Stimulated activated CD4-positive, alpha-beta T cell treated with anti-CD3 and anti-CD28 coated beads, TNF-alpha, amount 100 ng/mL, for 4 hours (primary cell): ENCODE results near the gene BLOC1S6.
"Not testable (repeated sequence)": the region's sequence is repeated elsewhere in the genome, so short reads cannot be mapped to it uniquely, and the experiment has no call there.

Experiments
- DNase-seq, 3 experiments: peaks; one replicate each; pipeline ENCODE4 v3.0.0-alpha.2; 2020; ENCODE audit warnings: low read depth in 3 of 3

The BLOC1S6 gene

DNA sequence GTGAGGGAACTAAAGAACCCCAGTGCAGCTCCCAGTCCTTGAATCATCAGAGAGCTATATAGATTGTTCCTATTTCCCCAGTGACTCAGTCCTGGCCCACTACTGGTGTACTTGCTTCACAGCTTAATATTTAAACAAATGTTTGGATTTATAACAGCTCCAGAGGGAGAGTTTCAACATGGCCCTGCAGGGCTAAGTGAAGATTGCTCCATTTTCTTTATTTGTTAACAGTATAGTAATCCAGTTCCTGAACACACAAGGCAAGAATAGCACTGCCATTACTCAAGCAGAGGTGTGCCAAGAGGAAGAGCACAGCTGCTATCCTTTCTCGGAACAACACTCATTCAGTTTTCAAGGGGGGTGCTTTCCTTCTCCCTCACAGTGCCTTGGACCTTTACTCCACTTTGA lies 54.2 kb downstream of the BLOC1S6 start:
- DNase-seq, result no peak

DNA sequence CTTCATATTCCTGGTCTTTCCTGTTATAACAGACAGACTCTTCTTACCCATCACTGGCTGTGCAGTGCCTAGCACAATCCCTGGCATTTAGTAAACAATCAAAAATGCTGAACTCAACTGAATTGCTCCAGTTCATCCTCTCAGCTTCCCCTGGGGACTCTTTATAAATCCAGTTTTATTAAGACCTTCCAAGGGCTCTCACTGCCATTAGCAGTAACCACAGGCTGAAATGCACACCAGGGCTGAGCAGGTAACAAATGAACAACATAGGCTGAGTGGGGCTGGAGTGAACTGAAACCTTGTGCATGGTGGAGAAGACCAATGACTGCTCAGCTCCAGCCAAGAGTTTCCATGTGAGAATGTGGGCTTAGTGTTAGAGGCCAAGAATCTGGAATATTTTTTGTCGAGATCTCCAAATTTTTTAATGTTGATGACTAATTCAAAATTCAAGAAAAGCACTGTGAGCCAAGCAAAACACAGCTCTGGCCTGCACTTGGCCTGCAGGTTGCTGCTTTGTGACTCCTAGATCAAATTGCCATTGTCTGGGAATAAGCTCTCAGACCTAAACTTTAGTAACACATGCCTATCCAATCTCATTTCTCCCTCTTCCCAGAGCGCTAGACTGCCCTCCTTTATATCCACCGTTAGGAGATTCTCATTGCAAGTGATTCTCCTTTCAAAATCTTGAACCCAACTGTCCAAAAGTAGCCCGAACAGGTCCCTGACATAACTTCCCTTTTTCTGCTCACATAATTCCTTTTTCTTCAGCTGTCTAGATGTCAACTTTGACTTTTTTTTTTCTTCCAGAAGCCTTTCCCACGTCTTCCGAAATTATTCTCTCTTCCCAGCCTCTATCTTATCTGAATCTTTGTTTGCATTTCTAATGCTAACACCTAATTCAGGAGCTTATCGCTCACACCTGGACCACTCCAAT lies 55.1 kb downstream of the BLOC1S6 start:
- DNase-seq, result no peak

DNA sequence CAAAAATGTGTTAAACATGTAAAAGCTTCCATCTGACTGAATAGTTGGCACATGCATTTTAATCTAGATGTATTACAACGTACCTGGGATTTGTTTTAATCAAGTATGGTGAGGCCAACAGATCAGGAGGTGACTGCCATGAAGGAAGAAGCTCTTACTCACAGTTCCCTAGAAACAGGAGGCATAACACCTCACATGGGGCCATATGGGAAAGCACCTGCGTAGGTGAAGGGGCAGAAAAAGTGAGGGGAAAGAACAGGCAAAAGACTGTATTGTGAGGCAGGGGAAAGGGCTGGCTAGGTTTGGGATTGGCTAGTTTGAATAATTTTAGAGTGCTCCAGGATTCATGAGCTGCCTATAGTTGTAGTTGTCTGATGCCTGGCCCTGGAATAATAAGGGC lies 57.3 kb downstream of the BLOC1S6 start:
- no peak for DNase-seq

DNA sequence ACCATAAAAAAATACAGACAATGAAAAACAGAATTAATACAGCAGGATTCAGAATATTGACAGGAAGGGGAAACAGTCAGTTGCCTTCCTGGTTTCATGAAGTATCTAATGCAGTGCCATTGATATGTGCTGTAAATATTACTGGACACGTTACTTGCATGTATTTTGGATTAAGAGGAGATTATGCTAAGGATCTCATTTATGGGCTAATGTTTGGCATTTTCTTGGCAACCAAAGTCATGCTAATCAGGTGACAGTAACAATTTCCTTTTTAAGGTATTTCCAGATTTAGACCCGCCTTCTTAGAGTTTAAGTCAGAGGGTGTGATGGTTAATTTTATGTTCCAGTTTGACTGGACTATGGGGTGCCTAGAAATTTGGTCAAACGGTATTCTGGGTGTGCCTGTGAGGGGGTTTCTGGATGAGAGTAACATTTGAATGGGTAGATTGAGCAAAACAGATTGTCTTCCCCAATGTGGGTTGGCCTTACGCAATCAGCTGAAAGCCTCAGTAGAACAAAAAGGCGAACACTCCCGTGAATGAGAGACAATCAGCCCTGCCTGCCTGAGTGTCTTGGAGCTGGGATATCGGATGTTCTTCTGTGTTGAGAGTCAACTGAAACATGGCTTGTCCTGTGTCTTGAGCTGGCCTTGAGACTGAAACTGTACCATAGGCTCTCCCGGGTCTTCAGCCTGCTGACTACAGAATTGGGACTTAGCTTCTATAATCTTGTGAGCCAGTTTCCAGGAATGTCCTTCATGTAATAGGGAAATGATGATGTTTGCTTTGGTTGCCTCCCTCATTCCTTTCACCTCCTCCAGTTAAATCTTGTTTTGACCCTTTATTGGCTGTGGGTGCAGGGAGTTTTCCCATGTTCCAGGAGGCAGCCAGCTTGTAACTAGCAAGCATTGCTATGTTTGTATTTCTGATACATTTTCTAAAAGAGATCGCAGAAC lies 58.1 kb downstream of the BLOC1S6 start:
- no peak for DNase-seq

DNA sequence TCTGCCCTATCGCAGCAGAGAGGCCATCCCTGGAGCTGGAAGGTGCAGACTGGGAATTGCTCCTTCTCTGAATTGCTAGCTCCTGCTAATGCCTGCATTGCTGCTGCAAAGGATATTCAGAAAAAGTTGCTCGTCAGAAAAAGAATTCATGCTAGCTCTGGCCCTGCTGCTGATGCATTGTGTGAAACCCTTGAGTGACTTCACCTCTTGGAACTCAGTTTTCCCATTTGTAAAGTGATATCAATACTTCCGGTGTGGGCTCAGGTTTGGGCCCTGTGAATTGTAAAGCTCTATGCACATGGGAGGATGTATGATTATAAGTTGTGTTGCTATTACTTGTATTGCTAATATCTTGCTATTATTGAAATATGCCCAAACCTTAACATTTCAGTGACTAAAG lies 59.0 kb downstream of the BLOC1S6 start:
- DNase-seq, result no peak

DNA sequence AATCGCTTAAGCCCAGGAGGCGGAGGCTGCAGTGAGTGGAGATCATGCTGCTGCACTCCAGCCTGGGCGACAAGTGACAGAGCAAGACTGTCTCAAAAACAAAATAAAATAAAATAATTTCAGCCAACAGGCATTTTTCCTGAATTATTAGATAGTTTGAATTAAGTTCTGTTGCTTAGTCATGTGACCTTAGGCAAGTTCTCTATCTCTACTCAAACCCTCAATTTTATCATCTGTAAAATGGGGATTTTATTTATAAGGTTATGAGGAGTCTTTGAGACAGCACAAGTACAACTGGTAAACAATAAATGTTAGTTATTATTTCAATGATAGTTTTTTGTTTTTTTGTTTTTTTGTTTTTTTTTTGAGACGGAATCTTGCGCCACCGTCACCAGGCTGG lies 60.6 kb downstream of the BLOC1S6 start:
- DNase-seq, result no peak

DNA sequence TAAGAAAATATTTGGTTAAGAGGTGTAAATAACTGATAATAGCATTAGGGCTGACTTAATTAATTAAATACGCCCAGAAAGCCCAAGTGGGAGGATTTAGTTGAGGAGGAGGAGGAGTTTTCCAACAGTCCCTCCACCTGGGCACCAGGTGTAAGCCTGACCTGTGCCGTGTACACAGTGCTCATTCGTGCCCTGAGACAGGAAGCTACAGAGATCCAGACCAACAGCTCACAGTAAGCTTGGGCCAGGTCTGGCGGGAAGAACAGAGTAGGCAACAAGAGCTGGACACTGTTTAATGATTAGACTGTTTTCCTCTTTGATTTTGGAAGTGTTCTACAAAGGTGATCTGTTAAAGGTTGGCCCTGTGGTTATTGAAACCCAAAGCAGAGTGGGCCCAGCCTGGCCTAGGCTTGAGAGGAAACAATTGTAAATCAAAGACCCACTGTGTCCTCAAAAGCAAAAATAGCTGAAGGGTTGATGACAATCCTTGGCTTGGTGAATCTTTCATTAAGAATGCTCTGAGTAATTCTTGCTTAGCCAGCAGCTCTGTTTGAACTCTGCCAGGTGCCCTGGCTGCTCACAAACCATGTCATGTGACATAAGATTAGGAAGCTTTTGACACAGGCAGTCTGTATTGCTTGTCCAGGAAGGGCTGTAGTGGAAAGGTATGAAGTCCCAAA lies 61.5 kb downstream of the BLOC1S6 start:
- no peak for DNase-seq

DNA sequence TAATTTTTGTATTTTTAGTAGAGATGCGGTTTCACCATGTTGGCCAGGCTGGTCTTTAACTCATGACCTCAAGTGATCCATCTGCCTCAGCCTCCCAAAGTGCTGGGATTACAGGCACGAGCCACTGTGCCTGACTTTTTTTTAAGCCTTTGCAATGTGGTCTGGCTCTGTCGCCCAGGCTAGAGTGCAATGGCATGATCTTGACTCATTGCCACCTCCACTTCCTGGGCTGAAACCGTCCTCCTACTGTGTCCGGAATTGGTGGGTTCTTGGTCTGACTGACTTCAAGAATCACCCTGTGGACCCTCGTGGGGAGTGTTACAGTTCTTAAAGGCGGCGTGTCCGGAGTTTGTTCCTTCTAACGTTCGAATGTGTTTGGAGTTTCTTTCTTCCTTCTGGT lies 62.8 kb downstream of the BLOC1S6 start:
- DNase-seq, result not testable (repeated sequence)

DNA sequence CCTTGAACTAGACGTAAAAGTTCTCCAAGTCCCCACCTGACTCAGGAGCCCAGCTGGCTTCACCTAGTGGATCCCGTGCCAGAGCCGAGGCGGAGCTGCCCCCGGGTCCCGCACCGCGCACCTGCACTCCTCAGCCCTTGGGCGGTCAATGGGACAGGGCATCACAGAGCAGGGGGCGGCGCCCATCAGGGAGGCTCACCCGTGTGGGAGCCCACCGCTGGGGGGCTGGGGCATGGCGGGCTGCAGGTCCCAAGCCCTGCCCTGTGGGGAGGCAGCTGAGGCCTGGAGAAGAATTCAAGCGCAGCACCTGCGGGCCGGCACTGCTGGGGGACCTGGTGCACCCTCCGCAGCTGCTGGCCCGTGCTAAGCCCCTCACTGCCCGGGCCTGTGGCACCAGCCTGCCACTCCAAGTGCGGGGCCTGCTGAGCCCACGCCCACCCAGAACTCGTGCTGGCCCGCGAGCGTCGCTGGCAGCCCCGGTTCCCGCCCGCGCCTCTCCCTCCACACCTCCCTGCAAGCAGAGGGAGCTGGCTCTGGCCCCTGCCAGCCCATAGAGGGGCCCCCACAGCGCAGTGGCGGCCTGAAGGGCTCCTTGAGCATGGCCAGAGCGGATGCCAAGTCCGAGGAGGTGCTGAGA lies 63.8 kb downstream of the BLOC1S6 start:
- DNase-seq, result no peak

DNA sequence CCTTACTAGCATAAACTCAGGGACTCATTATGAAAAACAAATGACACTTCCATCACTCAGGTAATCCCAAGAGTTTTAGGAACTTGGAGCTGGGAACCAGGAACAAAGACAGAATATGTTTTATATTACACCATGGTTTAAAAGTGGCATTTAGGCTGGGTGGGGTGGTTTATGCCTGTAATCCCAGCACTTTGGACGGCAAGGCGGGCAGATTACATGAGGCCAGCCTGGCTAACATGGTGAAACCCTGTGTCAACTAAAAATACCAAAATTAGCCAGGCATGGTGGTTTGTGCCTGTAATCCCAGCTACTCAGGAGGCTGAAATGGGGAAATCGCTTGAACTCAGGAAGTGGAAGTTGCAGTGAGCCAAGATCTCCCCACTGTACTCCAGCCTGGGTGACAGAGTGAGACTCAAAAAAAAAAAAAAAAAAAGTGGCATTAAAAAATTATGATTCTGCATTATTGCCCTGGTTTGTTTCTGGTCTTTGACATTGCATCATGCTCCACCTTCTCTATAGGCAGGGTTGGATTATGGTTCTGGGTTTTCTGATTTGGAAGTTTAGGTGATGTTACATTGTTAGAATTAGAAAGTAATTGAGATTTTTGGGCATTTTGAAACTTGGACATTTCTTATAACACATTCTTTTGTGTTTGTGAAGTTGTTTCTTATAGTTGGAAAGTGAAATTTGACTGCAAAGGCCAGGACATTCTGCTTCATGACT lies 66.7 kb downstream of the BLOC1S6 start:
- no peak for DNase-seq

DNA sequence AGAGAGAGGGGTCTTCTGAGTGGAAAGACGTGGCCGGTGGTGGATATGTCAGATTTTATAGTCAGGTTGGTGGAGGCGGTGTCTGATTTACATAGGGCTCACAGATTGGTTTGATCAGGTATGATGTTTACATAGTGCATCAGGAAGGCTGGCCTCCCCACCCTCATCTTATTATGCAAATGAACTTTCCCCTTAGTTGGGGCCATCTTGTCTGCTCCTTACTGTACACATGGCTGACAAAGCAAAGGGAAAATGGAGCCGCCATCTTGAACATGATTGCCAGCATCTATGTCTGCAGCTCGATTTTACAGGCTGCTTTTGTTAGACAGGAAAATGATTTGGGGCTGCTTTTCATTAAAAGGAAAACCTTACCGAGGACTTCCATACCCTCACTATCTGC lies 67.6 kb downstream of the BLOC1S6 start:
- no peak for DNase-seq

DNA sequence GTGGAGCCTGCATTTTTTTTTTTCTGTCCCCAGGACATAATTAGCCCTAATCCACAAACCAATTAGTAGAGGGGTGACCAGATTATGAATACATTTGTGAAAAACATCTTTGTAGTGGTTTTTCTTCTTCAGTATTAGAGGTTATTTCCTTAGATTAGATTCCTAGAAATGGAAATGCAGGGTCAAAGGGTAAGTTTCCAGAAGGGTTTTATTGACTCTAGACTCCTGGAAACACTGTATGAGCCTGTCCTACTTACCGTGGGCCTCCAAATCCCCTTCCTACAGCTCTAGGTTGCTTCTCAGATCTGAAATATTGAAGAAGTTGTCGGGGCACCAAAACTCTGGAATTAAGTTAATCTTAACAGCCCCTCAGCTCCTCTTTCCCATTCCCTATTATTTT lies 70.1 kb downstream of the BLOC1S6 start:
- no peak for DNase-seq

DNA sequence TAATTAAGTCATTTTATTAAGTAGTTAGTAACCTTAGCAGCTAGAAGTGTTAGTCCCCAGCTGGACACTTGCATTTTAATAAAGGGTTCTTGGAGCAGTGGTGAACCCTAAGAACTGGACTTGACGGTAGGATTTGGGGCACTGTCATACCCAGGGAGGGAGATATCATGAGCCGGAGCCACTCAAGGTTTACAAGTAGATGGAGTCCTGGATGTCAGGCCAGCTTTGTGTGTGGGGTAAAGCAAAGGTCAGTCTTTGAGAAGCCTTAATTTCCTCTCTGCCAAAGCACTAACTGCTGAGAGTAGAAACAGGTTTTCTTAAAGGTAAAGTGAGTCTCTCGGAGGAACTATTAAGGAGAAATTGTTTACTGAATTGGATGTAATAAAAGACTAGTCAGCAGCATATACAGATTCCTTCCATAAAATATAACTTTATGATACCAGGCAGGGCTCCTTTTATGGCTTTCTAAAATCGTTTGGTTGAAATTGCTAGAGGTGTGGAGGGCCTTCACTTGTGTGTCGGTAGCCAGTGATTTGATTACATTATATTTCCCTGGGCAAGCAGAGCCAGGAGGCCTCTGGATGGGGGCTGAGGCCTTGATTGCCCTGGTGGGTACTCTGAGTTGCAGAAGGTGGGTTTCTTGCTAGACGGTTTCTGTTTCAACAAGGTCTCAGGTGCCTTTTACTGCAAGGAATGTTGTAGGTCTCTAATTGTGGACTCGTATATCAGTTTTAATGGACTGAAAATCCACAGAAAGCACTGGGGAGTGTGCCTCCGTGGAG lies 70.8 kb downstream of the BLOC1S6 start:
- DNase-seq, result no peak
